Peyer's patch (tissue), 4 donors: ENCODE results near the gene HMCES.

Experiments used
- CTCF ChIP-seq, 6 experiments: fragments of 450-650 bp in 4 of 6; fragments of 200-600 bp in 2 of 6; sonication (generic) in 1 of 6; IDR thresholded peaks; one replicate each; pipeline ENCODE4 v1.5.1; 2017 to 2019; ENCODE audit warnings: antibody characterized with exemption in 6 of 6, mild to moderate bottlenecking in 3 of 6, moderate library complexity in 1 of 6
- POLR2A ChIP-seq, 2 donors: fragments of 450-650 bp; IDR thresholded peaks; one replicate each; pipeline ENCODE4 v1.5.1; 2017; ENCODE audit warnings: antibody characterized with exemption in 2 of 2, mild to moderate bottlenecking in 2 of 2, moderate library complexity in 2 of 2

GRCh38 chr3:129323651-129324294 is 45.1 kb downstream of the HMCES start:
- TF ChIP-seq CTCF (IDR thresholded peaks at IDR 0.05) = peak in 3 of 6 experiments; percentile 11 to 24 (median 21)
- no peak for TF ChIP-seq POLR2A (IDR thresholded peaks at IDR 0.05)
